ENCODE results near the gene ZDHHC13.
"Not testable (repeated sequence)": the region's sequence is repeated elsewhere in the genome, so short reads cannot be mapped to it uniquely, and the experiment has no call there.

DNA sequence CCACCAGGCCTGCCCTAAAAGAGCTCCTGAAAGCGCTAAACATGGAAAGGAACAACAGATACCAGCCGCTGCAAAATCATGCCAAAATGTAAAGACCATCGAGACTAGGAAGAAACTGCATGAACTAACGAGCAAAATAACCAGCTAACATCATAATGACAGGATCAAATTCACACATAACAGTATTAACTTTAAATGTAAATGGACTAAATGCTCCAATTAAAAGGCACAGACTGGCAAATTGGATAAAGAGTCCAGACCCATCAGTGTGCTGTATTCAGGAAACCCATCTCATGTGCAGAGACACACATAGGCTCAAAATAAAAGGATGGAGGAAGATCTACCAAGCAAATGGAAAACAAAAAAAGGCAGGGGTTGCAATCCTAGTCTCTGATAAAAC is 19.9 kb downstream of the ZDHHC13 start:
- not testable (repeated sequence) for TF ChIP-seq CTCF (conservative IDR thresholded peaks at IDR 0.05); EZH2 (IDR thresholded peaks at IDR 0.05; ENCODE audit: low read depth)

Measured in PC-9 (cell line).